GM12891 (cell line): ENCODE measurements around the gene LMO1.

ENCODE experiments used
- POLR2A ChIP-seq: IDR thresholded peaks from 2 replicates; pipeline ENCODE4 v1.6.1; 2011; ENCODE audit warnings: low read depth, low read length, control low read depth
- POLR2AphosphoS5 ChIP-seq: IDR thresholded peaks from 2 replicates; pipeline ENCODE4 v1.6.1; 2011; ENCODE audit warnings: low read depth, low read length, control low read depth
- TAF1 ChIP-seq: IDR thresholded peaks from 2 replicates; pipeline ENCODE4 v1.6.1; 2011; ENCODE audit warnings: low read depth, low read length, control low read depth

DNA sequence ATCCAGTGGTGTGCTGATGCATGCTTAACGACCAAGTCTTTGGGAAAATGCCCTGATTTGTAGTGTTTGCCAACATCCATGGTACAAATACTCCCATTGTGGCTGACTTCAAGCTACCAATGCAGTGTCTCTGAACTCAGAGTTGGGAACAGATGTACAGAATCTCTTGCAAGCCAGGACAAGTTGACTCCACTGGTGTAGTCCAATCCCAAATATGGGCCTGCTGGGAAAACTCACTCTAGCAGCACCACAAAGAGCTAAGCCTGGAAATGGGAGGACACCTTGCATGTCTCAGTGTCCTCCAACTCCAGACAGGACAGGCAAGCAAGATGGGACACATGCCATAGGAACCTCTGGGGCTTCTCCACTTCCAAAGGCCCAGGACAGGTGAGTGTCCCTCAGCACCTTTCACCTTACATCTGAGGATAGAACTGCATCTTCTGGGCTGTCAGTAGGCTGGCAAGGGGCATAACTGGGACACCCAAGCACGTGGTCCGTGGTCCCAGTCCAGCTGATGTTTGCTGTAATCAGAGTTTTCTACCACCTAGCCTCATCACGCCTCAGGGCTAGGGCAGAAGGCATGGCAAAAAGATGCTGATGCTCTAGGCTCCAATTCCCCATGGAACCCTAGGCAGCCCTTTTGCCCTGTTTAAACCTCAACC, 6.5 kb downstream of the LMO1 start:
- TF ChIP-seq POLR2AphosphoS5 (no peak), POLR2A (no peak), TAF1 (no peak)
